Natural killer cell (primary cell): ENCODE measurements around the gene ZNF8. TPM values are rescaled to one million over a fixed set of nuclear protein-coding genes. Genes with fewer than 3 reads are reported as not detected.
A peak's percentile ranks its signal among the peaks of the same experiment; 100 is the strongest.
"Not testable (repeated sequence)": the region's sequence is repeated elsewhere in the genome, so short reads cannot be mapped to it uniquely, and the experiment has no call there.

ENCODE experiments used
- ATAC-seq, 3 donors: fragments of 150-1000 bp in 2 of 3; fragments of 200-7000 bp in 1 of 3; cut with Tn5 transposase; 1 replicate in 1 of 3; 2 replicates in 2 of 3; pipeline ENCODE4 v1.10.0; 2021; ENCODE audit warnings: mild to moderate bottlenecking in 2 of 3, moderate library complexity in 2 of 3
- DNase-seq, 2 donors: peaks; one replicate each; pipeline versions ENCODE4 v3.0.0 to v3.0.0-alpha.2; 2013 to 2021; ENCODE audit warnings: mixed read lengths in 1 of 2
- H3K27ac ChIP-seq: one replicate; pipeline ENCODE4 v1.5.1; 2013; ENCODE audit warnings: mild to moderate bottlenecking, low read length
- H3K27me3 ChIP-seq: one replicate; pipeline ENCODE4 v1.6.1; 2013; ENCODE audit warnings: low read length; ENCODE audit not compliant: control insufficient read depth, insufficient read depth
- H3K36me3 ChIP-seq: one replicate; pipeline ENCODE4 v1.6.1; 2013; ENCODE audit warnings: low read length; ENCODE audit not compliant: control insufficient read depth, insufficient read depth
- H3K4me1 ChIP-seq: one replicate; pipeline ENCODE4 v1.6.1; 2013; ENCODE audit warnings: low read length; ENCODE audit not compliant: control insufficient read depth, insufficient read depth
- H3K4me3 ChIP-seq: one replicate; pipeline ENCODE4 v1.5.1; 2013; ENCODE audit warnings: low read length
- H3K9me3 ChIP-seq: one replicate; pipeline ENCODE4 v1.6.1; 2013; ENCODE audit warnings: low read length; ENCODE audit not compliant: control insufficient read depth, insufficient read depth
- H3K27ac Mint-ChIP-seq, 2 donors: one replicate each; pipeline ENCODE4 v1.8.0; 2022; ENCODE audit warnings: mild to moderate bottlenecking in 2 of 2, mixed read lengths in 2 of 2, moderate library complexity in 1 of 2
- H3K27me3 Mint-ChIP-seq, 2 donors: one replicate each; pipeline ENCODE4 v1.8.0; 2022; ENCODE audit warnings: low read depth in 2 of 2, mixed read lengths in 2 of 2
- H3K36me3 Mint-ChIP-seq: one replicate; pipeline ENCODE4 v1.8.0; 2022; ENCODE audit warnings: mixed read lengths
- H3K4me1 Mint-ChIP-seq, 2 donors: one replicate each; pipeline ENCODE4 v1.8.0; 2022; ENCODE audit warnings: mixed read lengths in 2 of 2
- H3K4me3 Mint-ChIP-seq: one replicate; pipeline ENCODE4 v1.8.0; 2022; ENCODE audit warnings: mild to moderate bottlenecking, moderate library complexity, mixed read lengths
- H3K9me3 Mint-ChIP-seq, 2 donors: one replicate each; pipeline ENCODE4 v1.8.0; 2022; ENCODE audit warnings: mixed read lengths in 2 of 2
- CTCF ChIP-seq: fragments of 200-600 bp; IDR thresholded peaks from one replicate; pipeline ENCODE4 v1.8.0; 2022; ENCODE audit warnings: antibody characterized with exemption
- WGBS: methylation state at CpG from one replicate; pipeline ENCODE4 v1.1.7; 2013; ENCODE audit warnings: missing lambda C conversion rate; ENCODE audit not compliant: insufficient coverage; 5-methylcytosine and 5-hydroxymethylcytosine counted together
- intact Hi-C: fragments of 100-400 bp; cut with micrococcal nuclease; formaldehyde crosslinking; loops from one replicate; pipeline ENCODE4 v1.14.2; 2022
- total RNA-seq, 4 donors: library from RNA; stranded (reverse); fragments of 120-200 nt in 1 of 4; gene quantifications; one replicate each; pipeline versions ENCODE4 v1.2.3 to v1.2.4, GENCODE V29; 2013 to 2022

ZNF8 gene
- total RNA-seq, 3 donors from 2014 or later (not counting 1 experiment from before 2014, with no cell fraction given), result 6.4 to 8.7 (median 7.7) TPM

- H3K4me3 Mint-ChIP-seq, H3K27me3 ChIP-seq, H3K4me1 ChIP-seq, H3K4me3 ChIP-seq, H3K27me3 Mint-ChIP-seq, ATAC-seq, H3K9me3 ChIP-seq, intact Hi-C loops, H3K9me3 Mint-ChIP-seq, H3K27ac ChIP-seq: not testable (repeated sequence)
- peaks cover 19% of the 10 kb centered on the region for H3K36me3 Mint-ChIP-seq
- peak overlapping the region; percentile 56 to 58 for H3K27ac Mint-ChIP-seq
- DNase-seq, result peak in 1 of 2 donors; percentile 22
- peak; percentile 20 for TF ChIP-seq CTCF
- 95% methylated on average over 11 of the region's 13 CpGs for WGBS
- H3K36me3 ChIP-seq, result peaks cover 68% of the 10 kb centered on the region
- peaks cover 30 to 41% of the 10 kb centered on the region in 2 donors for H3K4me1 Mint-ChIP-seq
Measured at GRCh38 chr19:58310685-58311084, 31.9 kb downstream of the ZNF8 start.

- no peak overlapping the region for H3K4me3 Mint-ChIP-seq
- peaks cover 23 to 34% of the 10 kb centered on the region in 2 donors for H3K4me1 Mint-ChIP-seq
- H3K36me3 Mint-ChIP-seq, result peaks cover 19% of the 10 kb centered on the region
- Histone ChIP-seq H3K36me3 (peaks cover 71% of the 10 kb centered on the region), H3K4me3 (no peak overlapping the region), H3K27me3 (no peaks in the 10 kb centered on the region), H3K9me3 (no peaks in the 10 kb centered on the region), H3K27ac (no peak overlapping the region), H3K4me1 (peaks cover 1% of the 10 kb centered on the region)
- intact Hi-C loops, result no loop called here
- WGBS, result 96% methylated on average over 7 of the region's 7 CpGs
- no peak for TF ChIP-seq CTCF
- no peaks in the 10 kb centered on the region for H3K9me3 Mint-ChIP-seq
- H3K27me3 Mint-ChIP-seq, result no peaks in the 10 kb centered on the region
- ATAC-seq (no peak), DNase-seq (no peak)
- H3K27ac Mint-ChIP-seq, result peak overlapping the region; percentile 56 to 58
Measured at GRCh38 chr19:58311345-58311865, 32.6 kb downstream of the ZNF8 start.

- ATAC-seq, result peak in 1 of 3 donors; percentile 9
- H3K27me3 Mint-ChIP-seq, result no peaks in the 10 kb centered on the region
- Histone ChIP-seq H3K4me3 (no peak overlapping the region), H3K27me3 (no peaks in the 10 kb centered on the region), H3K9me3 (no peaks in the 10 kb centered on the region), H3K4me1 (no peaks in the 10 kb centered on the region), H3K36me3 (peaks cover 42% of the 10 kb centered on the region), H3K27ac (no peak overlapping the region)
- no peaks in the 10 kb centered on the region for H3K9me3 Mint-ChIP-seq
- intact Hi-C loops, result no loop called here
- no peak overlapping the region for H3K4me3 Mint-ChIP-seq
- TF ChIP-seq CTCF, result no peak
- 98% methylated on average over 2 of the region's 2 CpGs for WGBS
- peaks cover 4 to 5% of the 10 kb centered on the region in 2 donors for H3K4me1 Mint-ChIP-seq
- H3K27ac Mint-ChIP-seq, result peak overlapping the region in 1 of 2 donors; percentile 7
- no peak for DNase-seq
- peaks cover 19% of the 10 kb centered on the region for H3K36me3 Mint-ChIP-seq
Measured at GRCh38 chr19:58315580-58315979, 36.8 kb downstream of the ZNF8 start.
